RCC 7860 (cell line): ENCODE measurements around the gene KLF7.
"Not testable (repeated sequence)": the region's sequence is repeated elsewhere in the genome, so short reads cannot be mapped to it uniquely, and the experiment has no call there.

Experiments
- DNase-seq: peaks from one replicate; pipeline ENCODE4 v3.0.0-alpha.2; 2015; ENCODE audit warnings: low spot score
- FAIRE-seq: peaks from 2 replicates; lab custom pipeline; 2012; peaks lifted over from hg19 to GRCh38; lab: Jason Lieb, UNC

The KLF7 gene

DNA sequence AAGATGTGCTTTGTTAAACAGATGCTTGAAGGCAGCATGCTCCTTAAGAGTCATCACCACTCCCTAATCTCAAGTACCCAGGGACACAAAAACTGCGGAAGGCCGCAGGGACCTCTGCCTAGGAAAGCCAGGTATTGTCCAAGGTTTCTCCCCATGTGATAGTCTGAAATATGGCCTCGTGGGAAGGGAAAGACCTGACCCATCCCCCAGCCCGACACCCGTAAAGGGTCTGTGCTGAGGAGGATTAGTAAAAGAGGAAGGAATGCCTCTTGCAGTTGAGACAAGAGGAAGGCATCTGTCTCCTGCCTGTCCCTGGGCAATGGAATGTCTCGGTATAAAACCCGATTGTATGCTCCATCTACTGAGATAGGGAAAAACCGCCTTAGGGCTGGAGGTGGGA lies 128.7 kb downstream of the KLF7 start:
- DNase-seq, FAIRE-seq: not testable (repeated sequence)

DNA sequence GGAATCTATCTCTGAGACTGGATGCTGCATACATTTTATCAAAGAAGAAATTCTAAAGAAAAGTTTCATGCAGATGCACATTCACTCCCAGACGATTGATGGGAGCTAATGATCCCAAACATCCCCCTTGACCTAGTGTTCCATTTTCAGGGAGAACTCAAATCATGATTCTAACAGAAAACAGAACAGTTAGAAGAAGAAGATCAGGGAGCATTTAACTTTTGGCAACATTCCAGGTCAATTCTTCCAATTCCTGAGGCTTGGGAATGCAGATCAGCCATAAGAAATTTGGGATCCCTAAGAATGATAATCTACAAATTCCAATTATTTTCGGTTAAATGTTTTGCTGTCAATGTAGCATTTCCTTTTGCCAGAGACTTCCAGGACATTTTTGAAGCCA lies 129.9 kb downstream of the KLF7 start:
- DNase-seq, result no peak
- no peak for FAIRE-seq

DNA sequence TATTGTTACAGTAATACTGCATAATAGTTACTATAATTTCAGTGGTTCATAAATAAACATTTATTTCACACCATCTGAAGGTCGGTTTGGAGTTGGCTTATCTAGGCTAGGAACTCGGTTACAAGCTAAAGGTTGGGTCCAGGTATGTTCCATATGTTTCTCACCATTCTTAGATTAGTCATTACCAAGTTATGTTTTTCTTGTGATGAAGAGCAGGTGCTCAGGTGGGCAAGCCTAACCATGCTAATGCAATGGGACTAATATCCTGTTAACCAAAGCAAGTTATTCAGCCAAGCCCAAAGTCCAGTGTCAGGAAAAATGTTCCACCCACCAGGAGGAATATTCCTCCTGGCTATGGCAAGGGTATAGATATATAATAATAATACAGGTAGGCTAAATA lies 133.3 kb downstream of the KLF7 start:
- FAIRE-seq (no peak), DNase-seq (no peak)
